ENCODE data around the gene SDR39U1.

Gene SDR39U1

DNA sequence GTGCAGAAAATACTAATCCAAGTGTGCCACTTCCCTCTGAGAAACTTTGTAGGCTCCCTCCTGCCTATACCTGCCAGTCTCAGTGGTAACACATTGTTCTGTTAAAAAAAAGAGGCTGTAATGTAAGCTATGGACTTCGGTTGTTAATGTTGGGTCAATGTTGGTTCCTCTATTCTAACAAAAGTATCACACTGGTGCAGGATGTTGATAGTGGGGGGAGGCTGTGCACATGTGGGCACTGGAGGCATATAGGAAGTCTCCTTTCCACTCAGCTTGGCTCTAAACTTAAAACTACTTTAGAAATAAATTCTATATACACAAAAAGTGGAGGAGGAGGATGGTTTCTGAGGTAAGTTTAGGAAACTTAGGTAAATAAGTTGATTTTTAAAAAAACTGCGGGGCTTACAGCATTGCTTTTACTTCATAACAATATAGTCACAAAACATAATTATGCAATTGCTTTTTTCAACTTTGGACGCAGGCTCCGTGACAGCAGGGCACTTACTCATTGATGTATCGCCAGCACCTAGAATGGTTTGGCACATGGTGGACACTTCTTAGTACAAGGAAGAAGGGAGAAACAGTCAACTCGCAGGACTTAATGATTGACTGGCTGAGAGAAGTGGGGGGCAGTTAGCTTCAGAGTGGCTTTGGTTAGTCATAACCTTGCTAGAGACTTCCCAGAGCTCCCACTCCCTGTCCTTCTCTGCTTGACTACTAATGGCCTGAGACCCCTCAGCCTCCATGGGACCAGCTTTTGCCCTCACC lies 51.7 kb downstream of the SDR39U1 start:
- no peak for DNase-seq (ENCODE audit: low read depth)
- Histone ChIP-seq H3K4me1 (ENCODE audit: control insufficient read depth, insufficient read depth, low read length) (peaks cover 7% of the 10 kb centered on the region), H3K27me3 (replicated peaks; ENCODE audit: control insufficient read depth, insufficient read depth, low read length) (no peaks in the 10 kb centered on the region)

More for the DNA sequence above, 51.7 kb downstream of the SDR39U1 start:
- Histone ChIP-seq H3K4me3 (ENCODE audit: low read length) (no peak overlapping the region), H3K9ac (ENCODE audit: low read length) (no peak overlapping the region), H3K9me3 (ENCODE audit: control insufficient read depth, low read length) (no peaks in the 10 kb centered on the region), H3K36me3 (ENCODE audit: control insufficient read depth, insufficient read depth, low read length, severe bottlenecking) (no peaks in the 10 kb centered on the region)
